Stimulated activated CD4-positive, alpha-beta T cell treated with anti-CD3 and anti-CD28 coated beads, TNF-alpha, amount 100 ng/mL, for 1 hour (primary cell): Measurements from ENCODE around the gene TRDN.
"Not testable (repeated sequence)": the region's sequence is repeated elsewhere in the genome, so short reads cannot be mapped to it uniquely, and the experiment has no call there.

ENCODE experiments used
- DNase-seq, 3 donors: peaks; one replicate each; pipeline ENCODE4 v3.0.0-alpha.2; 2020; ENCODE audit warnings: low read depth in 3 of 3, low spot score in 1 of 3

TRDN gene

DNA sequence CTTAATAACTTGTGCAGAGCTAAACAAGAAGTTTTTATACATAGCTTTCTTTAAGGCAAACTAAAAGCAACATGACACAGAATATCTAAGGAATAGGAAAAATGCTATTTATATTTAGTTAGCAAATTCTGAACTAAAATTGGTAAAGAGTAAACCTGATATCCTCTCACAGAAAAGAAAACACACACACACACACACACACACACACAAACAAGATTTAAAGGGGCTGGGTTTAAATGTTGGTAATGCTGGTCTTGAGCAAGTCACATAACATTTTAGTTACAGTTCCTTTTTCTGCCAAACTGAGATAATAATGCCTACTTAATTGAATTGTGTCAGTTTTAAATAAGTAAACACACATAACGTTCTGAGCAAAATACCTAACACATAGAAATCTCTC lies 1.6 kb downstream of the TRDN start:
- no peak for DNase-seq

GRCh38 chr6:123632641-123633040 lies 4.1 kb downstream of the TRDN start:
- DNase-seq, result no peak

DNA sequence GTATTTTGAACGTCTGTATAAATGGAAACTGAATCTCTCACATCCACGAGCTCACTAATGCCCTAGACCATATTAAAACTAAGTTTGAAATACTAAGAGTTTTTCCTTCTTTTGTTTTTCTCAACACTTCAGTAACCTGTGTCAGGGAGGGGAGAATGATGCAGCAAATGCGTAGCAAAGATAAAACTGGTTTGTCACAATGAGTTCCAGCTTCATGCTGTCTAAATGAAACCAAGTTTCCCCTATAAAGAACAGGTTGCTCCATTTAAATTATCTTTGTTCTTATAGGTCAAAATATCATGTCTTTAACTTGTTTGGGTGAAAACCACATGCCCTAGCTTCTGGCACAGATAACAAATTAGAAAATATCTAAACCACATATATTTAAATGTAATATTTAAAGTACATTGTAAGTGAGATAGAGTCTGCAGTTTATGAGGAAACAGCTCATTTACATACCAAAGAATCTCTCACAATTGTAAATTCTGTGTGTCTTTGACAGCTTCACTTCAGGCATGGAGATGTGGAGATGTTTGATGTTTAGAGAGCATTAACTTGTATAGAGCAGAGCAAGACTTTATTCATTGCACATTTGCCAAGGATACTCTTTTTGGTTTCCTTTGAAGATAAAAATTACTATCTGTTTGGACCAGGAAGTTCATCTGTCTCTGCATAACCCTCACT lies 7.3 kb downstream of the TRDN start:
- no peak for DNase-seq

- no peak for DNase-seq
These were observed 11.1 kb downstream of the TRDN start for GRCh38 chr6:123625696-123626095.

GRCh38 chr6:123622780-123623179 lies 14.0 kb downstream of the TRDN start:
- no peak for DNase-seq

GRCh38 chr6:123619156-123619555 lies 17.6 kb downstream of the TRDN start:
- DNase-seq, result no peak

DNA sequence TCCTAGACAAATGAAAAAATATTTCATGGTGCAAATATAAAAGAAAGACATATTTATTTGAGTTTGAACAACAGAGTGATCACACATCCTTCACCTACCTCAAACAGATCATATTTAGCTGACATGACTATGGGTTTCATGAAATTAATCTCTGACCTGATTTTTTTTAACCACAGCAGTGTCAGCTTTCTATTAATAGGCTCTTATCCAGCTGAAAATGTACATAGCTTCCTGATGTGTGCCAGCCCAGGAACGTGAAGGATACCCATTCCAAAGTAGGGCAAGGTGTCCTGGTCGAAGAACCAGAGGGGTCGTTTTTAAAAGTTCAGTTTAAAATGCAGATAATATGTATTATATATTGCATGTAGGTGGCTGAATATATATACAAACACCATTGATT lies 19.8 kb downstream of the TRDN start:
- DNase-seq, result no peak

- no peak for DNase-seq
These were observed 20.7 kb downstream of the TRDN start for GRCh38 chr6:123616016-123616415.

DNA sequence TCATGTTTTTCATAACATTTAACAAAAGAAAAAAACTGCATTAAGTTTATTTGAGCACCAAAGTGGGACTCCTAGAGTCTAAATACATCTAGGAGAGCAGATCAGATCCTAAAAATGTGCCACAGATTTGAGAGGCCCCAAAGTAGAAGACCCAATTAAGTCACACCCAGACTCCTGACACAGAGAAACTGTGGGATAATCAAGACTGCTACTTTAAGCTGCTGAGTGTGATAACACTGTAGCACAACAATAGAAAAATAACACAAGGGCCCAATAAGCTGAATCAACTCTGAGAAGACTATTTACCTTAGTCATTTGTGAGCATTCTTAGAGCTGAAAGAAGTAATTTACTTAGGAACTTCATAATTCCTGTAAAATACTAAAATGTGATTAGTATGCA lies 26.0 kb downstream of the TRDN start:
- DNase-seq, result no peak

DNA sequence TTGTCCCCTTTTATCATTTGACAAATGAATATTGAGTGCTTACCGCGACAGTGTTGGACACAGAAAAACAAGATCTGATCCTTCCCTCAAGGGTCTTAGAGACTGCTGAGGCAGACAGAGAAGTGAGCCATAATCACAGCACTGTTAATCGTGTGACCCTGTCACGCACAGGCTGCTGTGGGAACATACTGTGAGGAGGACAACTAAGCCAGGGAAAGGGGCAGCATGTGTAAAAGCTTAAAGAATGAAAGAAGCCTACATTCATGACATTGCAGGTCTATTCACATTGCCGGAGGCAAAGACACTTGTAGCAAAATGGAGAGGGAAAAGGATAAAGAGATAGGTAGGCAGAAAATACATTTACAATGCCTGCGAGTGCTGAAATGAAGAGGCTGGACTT lies 32.7 kb downstream of the TRDN start:
- DNase-seq, result no peak

GRCh38 chr6:123598011-123598410 lies 38.7 kb downstream of the TRDN start:
- DNase-seq, result no peak

DNA sequence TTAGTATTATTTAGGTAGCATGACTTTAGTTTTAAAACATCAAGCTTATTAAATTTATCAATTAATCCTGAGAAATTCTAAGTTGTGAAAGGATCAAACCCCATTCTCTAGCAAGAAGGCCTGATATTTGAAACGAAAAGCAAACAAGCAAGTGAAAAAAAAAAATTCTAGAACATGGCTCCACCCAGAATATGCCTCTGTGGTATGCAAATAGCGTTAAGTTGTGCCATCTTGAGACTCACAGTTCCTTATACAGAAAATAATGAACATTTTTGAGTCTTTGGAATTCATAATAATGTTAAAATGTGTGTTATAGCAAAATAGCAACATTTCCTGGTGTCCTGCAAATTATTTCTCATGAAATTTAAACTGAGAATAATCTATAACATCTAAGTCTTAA lies 42.0 kb downstream of the TRDN start:
- DNase-seq, result no peak

- DNase-seq, result no peak
These were observed 44.3 kb downstream of the TRDN start for GRCh38 chr6:123592426-123592825.

- DNase-seq, result no peak
These were observed 46.8 kb downstream of the TRDN start for GRCh38 chr6:123589973-123590372.

- no peak for DNase-seq
These were observed 47.4 kb downstream of the TRDN start for GRCh38 chr6:123589317-123589716.

DNA sequence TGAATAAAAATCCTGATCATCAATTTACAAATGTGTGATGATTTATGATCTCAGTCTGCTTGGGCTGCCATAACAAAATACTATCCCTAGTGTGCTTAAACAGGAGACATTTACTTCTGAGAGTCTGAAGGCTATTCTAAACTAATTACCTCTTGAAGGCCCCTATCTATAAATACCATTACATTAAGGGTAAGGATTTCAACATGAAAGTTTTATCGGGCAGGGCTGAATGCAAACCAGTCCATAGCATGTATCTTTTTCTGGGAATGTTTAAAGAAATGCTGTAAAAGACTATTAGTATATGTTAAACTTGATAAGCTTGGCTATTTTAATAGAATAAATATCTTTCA lies 48.2 kb downstream of the TRDN start:
- no peak for DNase-seq

GRCh38 chr6:123587838-123588545 lies 48.8 kb downstream of the TRDN start:
- DNase-seq, result no peak

- DNase-seq, result not testable (repeated sequence)
These were observed 49.3 kb downstream of the TRDN start for GRCh38 chr6:123587407-123587806.

GRCh38 chr6:123580331-123580730 lies 56.4 kb downstream of the TRDN start:
- no peak for DNase-seq

DNA sequence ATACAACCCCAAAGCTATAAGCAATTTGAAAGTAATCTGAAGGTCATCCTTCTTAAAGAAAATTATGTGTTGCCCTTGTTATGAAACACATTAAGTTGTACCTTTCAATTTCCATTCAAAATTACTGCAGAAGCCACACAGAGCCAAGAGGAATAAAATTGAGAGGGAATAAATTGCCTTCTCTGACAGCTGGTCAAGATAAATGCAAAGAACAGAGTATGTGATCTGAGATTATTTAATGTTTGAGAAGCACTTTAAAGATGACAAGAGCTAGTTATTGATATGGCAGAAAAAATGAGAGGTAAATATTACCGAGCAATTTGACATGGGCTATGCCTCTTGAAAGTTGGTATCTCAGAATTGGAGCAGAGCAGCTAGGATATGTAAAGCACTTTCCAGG lies 61.6 kb downstream of the TRDN start:
- DNase-seq, result no peak

GRCh38 chr6:123570813-123571684 lies 65.7 kb downstream of the TRDN start:
- DNase-seq, result no peak

DNA sequence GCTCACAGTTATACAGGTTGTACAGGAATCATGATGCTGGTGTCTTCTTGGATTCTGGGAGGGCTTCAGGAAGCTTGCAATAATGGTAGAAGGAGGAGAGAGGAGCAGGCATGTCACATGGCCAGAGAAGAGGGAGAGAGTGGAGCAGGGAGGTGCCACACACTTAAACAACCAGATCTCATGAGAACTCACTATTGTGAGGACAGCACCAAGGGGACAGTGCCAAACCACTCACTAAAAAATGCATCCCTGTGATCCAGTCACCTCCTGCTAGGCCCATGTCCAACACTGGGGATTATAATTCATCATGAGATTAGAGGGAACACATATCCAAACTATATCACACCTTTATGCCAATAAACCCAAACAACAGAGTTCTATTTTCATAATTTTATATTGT lies 67.2 kb downstream of the TRDN start:
- DNase-seq, result no peak
